Activated CD4-positive, alpha-beta memory T cell treated with anti-CD3 and anti-CD28 coated beads, Interleukin-2, amount 10 ng/mL, durations not matched to agents 7 days and 5 days (primary cell): ENCODE measurements around the gene BAG3. TPM values are rescaled to one million over a fixed set of nuclear protein-coding genes. Genes with fewer than 3 reads are reported as not detected.

Experiments
- CTCF ChIA-PET: fragments of 350-600 bp; sonication (Branson Sonifier 250); formaldehyde crosslinking; loops from one replicate; lab custom pipeline; 2021; ENCODE audit warnings: antibody characterized with exemption, inconsistent platforms; lab: Charles Lee
- POLR2A ChIA-PET: fragments of 350-600 bp; sonication (Branson Sonifier 250); formaldehyde crosslinking; loops from one replicate; lab custom pipeline; 2021; ENCODE audit warnings: antibody characterized with exemption; lab: Charles Lee
- DNase-seq: peaks from one replicate; pipeline ENCODE4 v3.0.0-alpha.2; 2020
- H3K27ac Mint-ChIP-seq: one replicate; pipeline ENCODE4 v1.8.0; 2021; ENCODE audit warnings: mild to moderate bottlenecking, mixed read lengths
- H3K27me3 Mint-ChIP-seq: one replicate; pipeline ENCODE4 v1.8.0; 2021; ENCODE audit warnings: mixed read lengths
- H3K36me3 Mint-ChIP-seq: one replicate; pipeline ENCODE4 v1.8.0; 2021; ENCODE audit warnings: low read depth, mixed read lengths
- H3K4me1 Mint-ChIP-seq: one replicate; pipeline ENCODE4 v1.8.0; 2021; ENCODE audit warnings: mixed read lengths
- H3K4me3 Mint-ChIP-seq: one replicate; pipeline ENCODE4 v1.8.0; 2021; ENCODE audit warnings: mild to moderate bottlenecking, mixed read lengths
- H3K9me3 Mint-ChIP-seq: one replicate; pipeline ENCODE4 v1.8.0; 2021; ENCODE audit warnings: mixed read lengths
- total RNA-seq, 2 experiments: library from RNA; stranded (reverse); gene quantifications; one replicate each; pipeline ENCODE4 v1.2.3, GENCODE V29; 2021

BAG3 gene
- total RNA-seq, 2 experiments from 2014 or later, result 26.3 to 27.2 TPM

GRCh38 chr10:119687192-119688032 lies 36.2 kb downstream of the BAG3 start:
- ChIA-PET POLR2A (interaction anchor here (0.9 to 2.9 kb wide), 5 partner anchors 8 to 184 kb away, joined by 3 to 23 read pairs (median 5); partner anchors contain the start of genes INPP5F and MCMBP), CTCF (interaction anchor here (0.6 to 3.2 kb wide), 38 partner anchors 9 to 234 kb away, joined by 3 to 34 read pairs (median 4); partner anchors contain the start of genes BAG3, INPP5F, MCMBP and SEC23IP)
- no peak overlapping the region for H3K27ac Mint-ChIP-seq
- H3K4me3 Mint-ChIP-seq, result no peak overlapping the region
- no peaks in the 10 kb centered on the region for H3K9me3 Mint-ChIP-seq
- no peak for DNase-seq
- H3K4me1 Mint-ChIP-seq, result peaks cover 22% of the 10 kb centered on the region
- no peaks in the 10 kb centered on the region for H3K36me3 Mint-ChIP-seq
- no peaks in the 10 kb centered on the region for H3K27me3 Mint-ChIP-seq

- DNase-seq, result no peak
- H3K4me3 Mint-ChIP-seq, result no peak overlapping the region
- H3K36me3 Mint-ChIP-seq, result no peaks in the 10 kb centered on the region
- H3K27ac Mint-ChIP-seq, result no peak overlapping the region
- ChIA-PET CTCF (interaction anchor here (0.6 to 3.2 kb wide), 19 partner anchors 9 to 233 kb away, joined by 3 to 34 read pairs (median 6); partner anchors contain the start of genes INPP5F and MCMBP), POLR2A (interaction anchor here (2.6 to 2.9 kb wide), 2 partner anchors 17 to 37 kb away, joined by 14 to 23 read pairs; partner anchors contain the start of gene INPP5F)
- no peaks in the 10 kb centered on the region for H3K9me3 Mint-ChIP-seq
- H3K27me3 Mint-ChIP-seq, result no peaks in the 10 kb centered on the region
- H3K4me1 Mint-ChIP-seq, result peaks cover 25% of the 10 kb centered on the region
These were observed 36.9 kb downstream of the BAG3 start for GRCh38 chr10:119688033-119688508.

GRCh38 chr10:119689016-119689580 lies 37.9 kb downstream of the BAG3 start:
- ChIA-PET CTCF (interaction anchor here (0.7 to 1.0 kb wide), 2 partner anchors 174 to 776 kb away, joined by 3 to 4 read pairs; no protein-coding TSS in a partner anchor), POLR2A (no interaction called here)
- no peak for DNase-seq
- Mint-ChIP-seq H3K36me3 (peaks cover 3% of the 10 kb centered on the region), H3K27ac (no peak overlapping the region), H3K4me3 (no peak overlapping the region), H3K9me3 (no peaks in the 10 kb centered on the region), H3K27me3 (peaks cover 3% of the 10 kb centered on the region), H3K4me1 (peaks cover 34% of the 10 kb centered on the region)

GRCh38 chr10:119691726-119692125 lies 40.5 kb downstream of the BAG3 start:
- Mint-ChIP-seq H3K27ac (no peak overlapping the region), H3K4me3 (no peak overlapping the region), H3K36me3 (peaks cover 3% of the 10 kb centered on the region), H3K27me3 (peaks cover 4% of the 10 kb centered on the region), H3K9me3 (peaks cover 4% of the 10 kb centered on the region), H3K4me1 (peaks cover 28% of the 10 kb centered on the region)
- no peak for DNase-seq
- ChIA-PET POLR2A (interaction anchor here (1.5 kb wide), 1 partner anchor 41 kb away, joined by 3 read pairs; the partner anchor contains the start of gene BAG3), CTCF (interaction anchor here (0.6 to 1.0 kb wide), 3 partner anchors 10 to 155 kb away, joined by 3 read pairs; no protein-coding TSS in a partner anchor)

- Mint-ChIP-seq H3K4me3 (no peak overlapping the region), H3K4me1 (peaks cover 14% of the 10 kb centered on the region), H3K27me3 (peaks cover 10% of the 10 kb centered on the region), H3K27ac (no peak overlapping the region), H3K9me3 (peaks cover 4% of the 10 kb centered on the region), H3K36me3 (peaks cover 3% of the 10 kb centered on the region)
- ChIA-PET POLR2A (interaction anchor here (1.0 to 1.7 kb wide), 3 partner anchors 10 to 32 kb away, joined by 3 to 5 read pairs (median 3); partner anchors contain the start of gene INPP5F), CTCF (interaction anchor here (0.9 kb wide), 1 partner anchor 11 kb away, joined by 5 read pairs; no protein-coding TSS in a partner anchor)
- peak; percentile 30 for DNase-seq
These were observed 42.2 kb downstream of the BAG3 start for GRCh38 chr10:119693262-119693957.

GRCh38 chr10:119694608-119695007 lies 43.4 kb downstream of the BAG3 start:
- no peak for DNase-seq
- Mint-ChIP-seq H3K4me3 (no peak overlapping the region), H3K4me1 (peaks cover 13% of the 10 kb centered on the region), H3K36me3 (peaks cover 3% of the 10 kb centered on the region), H3K27ac (no peak overlapping the region), H3K9me3 (peaks cover 4% of the 10 kb centered on the region), H3K27me3 (peaks cover 10% of the 10 kb centered on the region)
- POLR2A ChIA-PET, result interaction anchor here (0.9 to 1.6 kb wide), 2 partner anchors 8 to 9 kb away, joined by 3 to 4 read pairs; no protein-coding TSS in a partner anchor
- CTCF ChIA-PET, result interaction anchor here (0.9 kb wide), 1 partner anchor 10 kb away, joined by 5 read pairs; no protein-coding TSS in a partner anchor

- Mint-ChIP-seq H3K27me3 (peaks cover 7% of the 10 kb centered on the region), H3K9me3 (peaks cover under 1% of the 10 kb centered on the region), H3K4me1 (peaks cover 31% of the 10 kb centered on the region), H3K27ac (no peak overlapping the region), H3K4me3 (no peak overlapping the region), H3K36me3 (peaks cover 8% of the 10 kb centered on the region)
- ChIA-PET CTCF (interaction anchor here (1.5 kb wide), 1 partner anchor 13 kb away, joined by 4 read pairs; no protein-coding TSS in a partner anchor), POLR2A (no interaction called here)
- DNase-seq, result no peak
These were observed 49.3 kb downstream of the BAG3 start for GRCh38 chr10:119700321-119700954.

- Mint-ChIP-seq H3K9me3 (peaks cover 9% of the 10 kb centered on the region), H3K4me1 (peaks cover 42% of the 10 kb centered on the region), H3K36me3 (peaks cover 18% of the 10 kb centered on the region), H3K27ac (no peak overlapping the region), H3K27me3 (peaks cover 5% of the 10 kb centered on the region), H3K4me3 (no peak overlapping the region)
- DNase-seq, result no peak
- CTCF ChIA-PET, result interaction anchor here (0.6 to 1.5 kb wide), 7 partner anchors 10 to 492 kb away, joined by 3 to 8 read pairs (median 3); no protein-coding TSS in a partner anchor
- POLR2A ChIA-PET, result interaction anchor here (1.0 to 1.3 kb wide), 2 partner anchors 14 to 24 kb away, joined by 3 to 4 read pairs; partner anchors contain the start of gene INPP5F
These were observed 50.7 kb downstream of the BAG3 start for GRCh38 chr10:119701861-119702260.

GRCh38 chr10:119702583-119702982 lies 51.4 kb downstream of the BAG3 start:
- ChIA-PET CTCF (interaction anchor here (0.8 to 1.2 kb wide), 5 partner anchors 11 to 48 kb away, joined by 3 to 8 read pairs (median 3); no protein-coding TSS in a partner anchor), POLR2A (interaction anchor here (1.0 to 1.3 kb wide), 3 partner anchors 7 to 23 kb away, joined by 3 to 4 read pairs (median 3); partner anchors contain the start of gene INPP5F)
- Mint-ChIP-seq H3K4me3 (no peak overlapping the region), H3K36me3 (peaks cover 25% of the 10 kb centered on the region), H3K9me3 (peaks cover 16% of the 10 kb centered on the region), H3K27me3 (peaks cover 4% of the 10 kb centered on the region), H3K4me1 (peaks cover 47% of the 10 kb centered on the region), H3K27ac (no peak overlapping the region)
- DNase-seq, result no peak

- peaks cover 53% of the 10 kb centered on the region for H3K4me1 Mint-ChIP-seq
- peaks cover 29% of the 10 kb centered on the region for H3K36me3 Mint-ChIP-seq
- H3K4me3 Mint-ChIP-seq, result peak overlapping the region; percentile 72
- H3K9me3 Mint-ChIP-seq, result peaks cover 21% of the 10 kb centered on the region
- DNase-seq, result no peak
- ChIA-PET POLR2A (interaction anchor here (0.7 to 5.8 kb wide), 17 partner anchors 9 to 189 kb away, joined by 3 to 68 read pairs (median 4); partner anchors contain the start of genes BAG3, INPP5F, MCMBP and SEC23IP), CTCF (interaction anchor here (0.6 to 3.9 kb wide), 8 partner anchors 10 to 188 kb away, joined by 3 to 34 read pairs (median 4); partner anchors contain the start of genes INPP5F and SEC23IP)
- H3K27me3 Mint-ChIP-seq, result no peaks in the 10 kb centered on the region
- H3K27ac Mint-ChIP-seq, result peak overlapping the region; percentile 92
These were observed 52.8 kb downstream of the BAG3 start for GRCh38 chr10:119703903-119704508.

- Mint-ChIP-seq H3K4me1 (peaks cover 57% of the 10 kb centered on the region), H3K36me3 (peaks cover 34% of the 10 kb centered on the region), H3K4me3 (peak overlapping the region; percentile 72), H3K9me3 (peaks cover 32% of the 10 kb centered on the region), H3K27me3 (no peaks in the 10 kb centered on the region), H3K27ac (peak overlapping the region; percentile 92)
- POLR2A ChIA-PET, result interaction anchor here (0.9 to 5.8 kb wide), 9 partner anchors 9 to 187 kb away, joined by 3 to 68 read pairs (median 4); partner anchors contain the start of genes INPP5F, MCMBP and SEC23IP
- no peak for DNase-seq
- CTCF ChIA-PET, result interaction anchor here (0.7 to 3.9 kb wide), 8 partner anchors 11 to 387 kb away, joined by 3 to 34 read pairs (median 4); partner anchors contain the start of genes INPP5F and SEC23IP
These were observed 54.3 kb downstream of the BAG3 start for GRCh38 chr10:119705434-119705831.
